ENCODE results near the gene DIP2C.

DNA sequence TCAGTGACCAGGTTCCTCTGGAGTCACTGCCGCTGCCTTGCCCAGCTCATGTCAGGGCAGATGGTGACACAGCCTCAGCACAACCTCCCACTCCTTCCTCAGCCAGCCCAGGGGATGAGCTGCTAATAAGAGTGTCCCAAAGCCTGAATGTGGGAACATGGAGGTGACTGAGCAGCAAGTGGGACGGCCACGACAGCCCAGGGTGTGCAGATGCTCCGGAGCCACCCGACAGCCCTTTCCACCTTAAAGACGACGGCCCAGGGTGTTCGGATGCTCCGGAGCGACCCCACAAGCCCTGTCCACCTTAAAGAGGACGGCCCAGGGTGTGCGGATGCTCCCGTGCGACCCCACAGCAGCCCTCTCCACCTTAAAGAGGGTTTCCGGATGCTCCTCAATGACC, 89.2 kb downstream of the DIP2C start:
- TF ChIP-seq CTCF (IDR thresholded peaks at IDR 0.05) (no peak), ZNF512 (CRISPR knock-in tag; IDR thresholded peaks at IDR 0.05; ENCODE audit: borderline replicate concordance) (no peak), MXD4 (CRISPR knock-in tag; IDR thresholded peaks at IDR 0.05; ENCODE audit: borderline replicate concordance) (no peak), MAX (CRISPR knock-in tag; IDR thresholded peaks at IDR 0.05) (no peak)
- TF ChIP-seq, protein P1, sequence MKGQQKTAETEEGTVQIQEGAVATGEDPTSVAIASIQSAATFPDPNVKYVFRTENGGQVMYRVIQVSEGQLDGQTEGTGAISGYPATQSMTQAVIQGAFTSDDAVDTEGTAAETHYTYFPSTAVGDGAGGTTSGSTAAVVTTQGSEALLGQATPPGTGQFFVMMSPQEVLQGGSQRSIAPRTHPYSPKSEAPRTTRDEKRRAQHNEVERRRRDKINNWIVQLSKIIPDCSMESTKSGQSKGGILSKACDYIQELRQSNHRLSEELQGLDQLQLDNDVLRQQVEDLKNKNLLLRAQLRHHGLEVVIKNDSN (CRISPR knock-in tag; IDR thresholded peaks at IDR 0.05), result no peak

Measured in WTC11 (cell line).